Stimulated activated CD4-positive, alpha-beta T cell treated with anti-CD3 and anti-CD28 coated beads, Interleukin-1b, Interleukin-23, amount 100 ng/mL, for 24 hours (primary cell): ENCODE data around the gene CCSER1.
"Not testable (repeated sequence)": the region's sequence is repeated elsewhere in the genome, so short reads cannot be mapped to it uniquely, and the experiment has no call there.

Experiments
- DNase-seq, 4 experiments: peaks; one replicate each; pipeline ENCODE4 v3.0.0-alpha.2; 2020; ENCODE audit warnings: low read depth in 4 of 4, low spot score in 1 of 4

CCSER1 gene

DNA sequence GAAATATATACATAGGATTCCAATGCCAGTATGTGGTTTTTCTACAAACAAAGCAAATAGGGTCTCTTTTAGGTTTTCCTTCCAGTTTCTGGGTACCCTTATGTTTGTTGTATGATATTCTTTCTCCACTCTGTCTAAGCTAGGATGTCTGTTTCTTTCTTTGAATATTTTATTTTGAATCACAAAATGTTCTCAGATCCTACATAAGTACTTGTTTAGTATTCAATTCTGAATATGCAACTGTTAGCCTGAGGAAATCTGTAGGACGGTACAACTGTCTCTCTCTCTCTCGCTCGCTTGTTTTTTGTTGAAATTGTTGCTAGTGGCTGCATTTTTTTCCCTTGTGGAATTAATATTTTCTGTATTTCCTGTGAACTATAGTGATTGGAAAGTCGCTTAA is 163.2 kb downstream of the CCSER1 start:
- DNase-seq, result no peak

DNA sequence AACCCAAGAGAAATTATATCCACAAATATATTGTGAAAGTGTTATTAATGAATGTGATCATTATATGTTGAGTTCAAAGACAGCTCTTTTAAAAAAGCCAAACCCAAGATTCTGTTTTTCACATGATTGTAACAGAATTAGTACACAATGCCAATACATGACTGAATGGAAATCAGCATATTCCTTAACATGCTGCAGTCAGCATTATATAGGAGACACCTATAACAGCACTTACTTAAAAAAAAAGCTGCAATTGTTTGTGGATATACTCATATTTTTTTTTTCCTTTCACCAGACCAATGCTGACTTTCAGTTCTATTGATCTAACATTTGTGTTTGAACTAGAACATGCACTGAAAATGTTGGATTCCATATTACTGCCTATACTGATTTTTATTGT is 165.2 kb downstream of the CCSER1 start:
- no peak for DNase-seq

DNA sequence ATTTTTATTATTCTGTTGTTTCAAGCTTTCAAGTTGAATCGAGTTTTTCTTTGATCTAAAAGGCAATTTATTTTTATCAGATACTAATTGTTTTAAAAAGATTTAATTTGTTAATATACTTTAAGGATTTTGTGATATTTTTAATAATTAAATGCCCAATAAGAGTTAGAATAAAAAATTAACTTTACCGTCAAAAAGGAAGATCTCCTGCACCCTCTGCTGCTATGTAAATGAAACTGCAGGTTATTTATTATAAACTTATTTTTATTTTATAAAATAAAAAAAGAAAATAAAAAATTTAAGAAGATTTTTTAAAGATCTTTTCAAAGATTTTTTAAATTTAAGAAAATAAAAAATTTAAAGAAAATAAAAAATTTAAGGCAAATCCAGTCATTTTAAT is 166.1 kb downstream of the CCSER1 start:
- no peak for DNase-seq

DNA sequence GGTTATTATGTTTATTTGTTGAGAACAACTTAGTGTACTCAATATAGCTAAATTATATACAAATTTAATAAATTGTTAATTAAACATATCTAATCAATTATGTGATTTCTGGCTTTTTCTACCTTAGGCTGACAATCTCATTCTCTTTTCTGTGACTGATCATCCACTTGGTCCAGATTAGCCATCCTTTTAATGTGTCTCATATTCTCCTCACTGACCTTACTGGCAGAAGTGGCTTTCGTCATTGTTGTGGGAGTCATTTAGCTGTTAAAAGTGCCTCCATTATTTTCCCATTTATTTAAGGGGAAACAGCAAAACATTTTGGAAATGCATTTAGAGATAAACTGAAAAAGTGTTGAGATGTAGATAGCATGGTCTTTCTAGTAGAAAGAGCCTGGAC is 172.2 kb downstream of the CCSER1 start:
- no peak for DNase-seq

DNA sequence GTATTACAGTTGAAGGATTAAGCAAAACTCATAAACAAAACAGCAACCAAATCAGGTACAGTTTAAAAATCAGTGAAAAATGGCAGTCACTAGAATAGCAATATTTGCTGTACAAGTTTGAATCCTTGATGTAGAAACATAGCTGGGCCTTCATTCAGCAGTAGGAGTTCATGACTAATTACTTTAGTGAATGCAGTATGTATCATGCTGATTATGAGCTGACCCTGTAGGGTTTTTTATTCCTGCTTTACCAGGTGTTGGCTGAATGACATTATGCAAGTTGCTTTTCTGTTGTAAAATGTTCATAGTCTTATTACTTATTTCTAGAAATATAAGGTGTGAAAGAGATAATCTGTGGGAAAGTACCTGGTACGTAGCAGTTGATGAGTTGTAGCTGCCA is 179.6 kb downstream of the CCSER1 start:
- no peak for DNase-seq

DNA sequence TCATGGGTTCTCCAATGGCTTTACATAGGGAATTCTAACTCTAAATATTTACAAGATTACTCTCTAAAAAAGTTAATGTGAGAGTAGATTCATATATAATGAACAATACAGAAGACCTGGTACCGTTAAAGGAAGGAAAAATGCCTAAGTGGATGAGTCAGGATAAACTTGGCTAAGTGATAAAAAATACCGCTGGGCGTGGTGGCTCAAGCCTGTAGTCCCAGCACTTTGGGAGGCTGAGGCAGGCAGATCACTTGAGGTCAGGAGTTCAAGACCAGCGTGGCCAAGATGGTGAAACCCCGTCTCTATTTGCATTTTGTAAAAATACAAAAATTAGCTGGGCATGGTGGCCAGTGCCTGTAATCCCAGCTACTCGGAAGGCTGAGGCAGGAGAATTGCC is 189.9 kb downstream of the CCSER1 start:
- not testable (repeated sequence) for DNase-seq

DNA sequence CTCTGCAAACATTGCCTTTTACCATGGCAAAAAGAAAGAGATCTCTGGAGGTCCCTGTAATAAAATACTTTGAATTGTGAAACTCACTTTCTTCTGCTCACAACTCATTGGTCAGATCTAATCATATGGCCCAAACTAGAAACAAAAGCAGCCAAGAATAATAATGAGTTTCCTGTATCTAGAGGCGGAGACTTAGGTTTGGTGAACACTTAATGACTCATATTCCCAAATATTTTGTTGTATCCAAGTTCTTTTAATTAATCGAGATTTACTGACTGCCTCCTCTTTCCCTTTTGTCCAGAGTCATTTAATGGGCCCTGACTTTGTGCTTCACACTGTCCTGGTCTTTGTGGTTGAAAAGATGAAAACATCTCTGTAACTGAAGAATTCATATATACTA is 190.6 kb downstream of the CCSER1 start:
- no peak for DNase-seq

DNA sequence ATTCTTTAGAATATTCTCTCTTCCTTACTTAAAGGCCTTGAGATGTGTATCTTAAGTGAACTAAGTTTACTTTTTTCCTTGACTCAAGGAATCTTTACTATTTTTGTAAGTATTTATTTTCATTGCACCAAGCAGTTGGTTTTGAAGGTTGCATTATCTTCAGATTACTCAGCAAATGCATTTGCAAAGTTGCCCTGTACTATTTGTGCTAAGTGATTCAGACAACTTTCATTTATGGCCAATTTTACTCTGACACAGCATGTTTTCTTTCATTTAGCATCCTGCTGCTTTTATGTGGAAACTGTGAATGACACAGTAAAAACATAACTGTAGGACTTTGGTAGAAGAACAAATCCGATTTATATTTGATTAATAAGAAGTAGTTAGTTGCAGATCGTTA is 191.0 kb downstream of the CCSER1 start:
- DNase-seq, result no peak

DNA sequence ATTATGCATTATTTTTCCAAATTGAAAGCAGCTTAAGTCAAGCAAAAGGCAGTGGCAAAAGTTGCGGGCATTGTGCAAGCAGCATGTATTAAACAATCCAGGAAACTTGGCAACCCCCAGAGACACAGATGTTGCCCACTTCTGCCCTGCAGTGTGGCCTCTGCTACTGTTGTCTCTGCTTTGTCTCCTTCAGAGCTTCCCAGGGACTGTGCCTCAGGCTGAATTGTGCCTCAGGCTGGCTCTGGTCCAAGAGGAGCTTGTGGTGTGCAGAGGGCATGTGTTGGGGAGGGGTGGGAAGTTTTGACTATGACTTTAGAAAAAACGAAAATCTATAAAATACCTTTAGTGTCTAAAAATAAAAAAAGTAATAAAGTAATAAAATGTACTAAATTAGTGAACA is 201.4 kb downstream of the CCSER1 start:
- DNase-seq, result no peak

DNA sequence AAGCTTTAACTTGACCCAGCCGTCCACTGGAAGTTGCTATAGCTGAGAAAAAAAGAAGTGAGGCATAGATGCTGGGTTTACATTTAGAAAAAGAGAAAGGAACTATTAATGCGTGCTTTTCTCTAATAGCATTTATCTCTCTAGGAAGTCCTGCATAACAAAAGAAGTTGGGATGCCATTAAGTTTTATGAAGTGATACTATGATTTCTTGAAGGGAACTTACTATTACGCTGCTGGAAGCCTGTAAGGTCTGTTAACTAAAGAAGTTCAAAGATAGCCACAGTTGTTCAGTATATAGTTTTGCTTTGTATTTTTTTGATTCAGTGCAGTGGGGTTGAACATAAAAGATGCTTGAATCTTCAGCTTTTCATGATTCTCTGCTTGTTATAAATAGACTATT is 203.4 kb downstream of the CCSER1 start:
- no peak for DNase-seq

DNA sequence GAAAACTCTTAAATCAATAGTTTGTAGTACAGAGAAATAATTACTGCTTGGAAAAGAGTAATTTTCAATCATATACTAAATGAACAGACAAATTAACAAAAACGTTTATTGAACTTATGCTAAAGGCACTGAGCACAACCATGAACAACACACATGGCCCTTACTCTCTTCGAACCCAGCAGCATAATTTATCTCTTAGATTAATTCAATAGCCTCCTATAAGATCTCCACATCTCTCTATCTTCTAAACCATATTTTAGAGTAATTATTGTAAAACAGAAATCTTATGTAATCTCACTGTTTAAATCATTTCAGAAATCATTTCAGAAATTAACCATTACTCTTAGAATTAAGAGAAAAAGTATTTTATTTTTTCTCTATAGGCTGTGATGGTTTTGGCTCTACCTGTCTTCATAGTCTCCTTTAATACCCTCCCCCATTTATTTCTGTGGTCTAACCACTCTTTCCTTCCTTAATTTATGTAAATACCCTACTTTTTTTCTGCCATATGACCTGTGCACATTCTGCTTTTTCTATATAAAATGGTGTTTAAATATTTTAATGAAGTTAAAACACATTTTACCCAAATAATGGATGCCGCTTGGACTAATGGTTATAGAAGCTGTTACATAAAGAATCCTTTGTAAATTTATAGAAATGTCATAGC is 218.5 kb downstream of the CCSER1 start:
- DNase-seq, result no peak

DNA sequence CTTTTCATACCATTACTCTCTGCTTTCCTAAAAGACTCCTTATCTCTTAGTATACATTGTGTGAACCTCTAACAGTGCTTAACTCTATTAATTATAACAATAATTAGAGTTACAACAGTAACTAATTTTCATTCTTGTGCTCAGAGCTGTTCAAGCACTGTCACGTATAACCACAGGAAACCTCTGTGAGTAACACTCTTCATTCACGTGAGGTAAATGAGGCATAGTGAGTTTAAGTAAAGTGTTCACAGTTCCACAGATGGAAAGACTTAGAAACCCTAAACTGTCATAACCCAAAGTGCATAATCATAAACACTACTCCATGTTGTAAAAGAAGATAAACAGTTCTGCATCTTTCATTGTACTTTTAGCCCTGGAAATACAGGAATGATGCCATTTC is 222.4 kb downstream of the CCSER1 start:
- no peak for DNase-seq

DNA sequence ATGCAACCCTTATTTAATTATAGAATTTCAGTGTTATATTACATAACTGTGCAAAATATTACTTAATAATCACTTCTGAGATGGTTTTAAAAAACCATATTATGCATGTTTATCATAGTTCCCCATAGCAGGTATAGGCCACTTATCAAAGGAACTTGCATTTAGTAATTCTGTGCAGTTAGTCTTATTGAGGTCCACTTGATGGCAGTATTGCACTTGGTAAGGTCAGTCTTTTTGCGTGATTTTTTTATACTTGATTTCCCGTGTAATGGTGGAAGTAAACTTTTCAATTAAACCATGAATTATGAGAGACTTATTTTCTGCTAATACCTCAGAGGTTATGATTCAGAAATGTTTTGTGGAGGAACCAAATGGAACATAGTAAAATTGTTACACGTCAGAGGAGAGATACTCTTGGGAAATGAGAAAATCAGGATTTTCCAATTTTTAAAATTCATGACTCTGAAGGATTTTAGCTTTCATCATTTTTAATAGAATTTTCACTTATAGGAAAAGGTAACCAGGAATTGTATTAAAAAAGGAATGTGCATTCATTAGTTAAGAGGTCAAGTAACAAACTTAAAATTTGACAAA is 230.0 kb downstream of the CCSER1 start:
- DNase-seq, result no peak

DNA sequence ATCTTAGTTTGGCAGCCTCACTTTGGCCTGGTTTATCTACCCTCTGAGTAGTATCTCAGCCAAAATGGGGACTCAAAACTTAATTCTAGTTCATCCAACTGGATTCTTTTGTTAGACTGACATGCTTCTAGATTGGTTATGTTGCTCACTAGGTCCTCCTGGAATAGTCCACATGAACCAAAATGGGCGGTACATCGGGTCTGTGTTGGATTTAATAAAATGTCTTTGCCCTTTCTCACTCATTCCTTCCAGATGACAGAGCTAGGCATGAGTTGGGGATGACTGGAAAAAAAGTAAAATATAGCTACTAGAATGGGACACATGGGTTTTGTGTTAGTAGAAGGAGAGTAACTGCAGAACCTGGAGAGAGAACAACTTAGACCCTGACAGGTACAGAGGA is 247.9 kb downstream of the CCSER1 start:
- no peak for DNase-seq

DNA sequence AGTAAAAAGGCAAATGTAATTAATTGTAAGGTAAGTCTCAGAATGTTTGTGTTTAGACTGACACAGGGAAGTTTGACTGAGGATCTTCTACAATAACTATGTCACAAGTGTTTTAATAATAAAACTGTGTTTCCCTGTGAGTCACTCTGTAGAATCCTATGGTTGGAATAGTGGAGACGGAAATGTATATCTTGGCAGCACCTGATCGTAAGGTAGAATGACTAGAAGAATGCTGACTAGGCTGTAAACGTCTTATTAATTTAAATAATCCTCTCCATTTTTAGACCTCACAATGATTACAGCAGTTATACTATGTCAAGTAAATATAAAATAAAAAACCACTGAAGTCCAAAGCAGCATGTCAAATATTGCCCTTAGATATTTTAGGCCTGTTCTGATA is 266.0 kb downstream of the CCSER1 start:
- DNase-seq, result no peak

DNA sequence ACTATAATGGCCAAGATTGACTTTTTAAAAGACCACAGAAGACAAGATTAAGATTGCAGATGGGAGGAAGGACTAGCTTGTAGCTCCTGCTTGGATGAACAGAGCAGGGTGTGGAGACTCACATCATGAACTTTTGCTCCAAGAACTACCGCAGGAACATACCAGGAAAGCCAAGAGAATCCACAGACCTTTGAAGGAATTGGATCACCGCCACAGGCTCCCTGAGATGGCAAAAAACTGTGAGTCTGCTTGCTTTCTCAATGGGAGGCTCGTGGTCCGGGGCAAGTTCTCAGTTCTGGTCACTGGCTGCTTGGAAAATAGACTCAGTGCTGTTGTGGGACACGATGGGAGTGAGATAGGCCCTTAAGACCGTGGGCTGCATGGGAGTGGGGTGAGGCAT is 276.6 kb downstream of the CCSER1 start:
- DNase-seq, result no peak

DNA sequence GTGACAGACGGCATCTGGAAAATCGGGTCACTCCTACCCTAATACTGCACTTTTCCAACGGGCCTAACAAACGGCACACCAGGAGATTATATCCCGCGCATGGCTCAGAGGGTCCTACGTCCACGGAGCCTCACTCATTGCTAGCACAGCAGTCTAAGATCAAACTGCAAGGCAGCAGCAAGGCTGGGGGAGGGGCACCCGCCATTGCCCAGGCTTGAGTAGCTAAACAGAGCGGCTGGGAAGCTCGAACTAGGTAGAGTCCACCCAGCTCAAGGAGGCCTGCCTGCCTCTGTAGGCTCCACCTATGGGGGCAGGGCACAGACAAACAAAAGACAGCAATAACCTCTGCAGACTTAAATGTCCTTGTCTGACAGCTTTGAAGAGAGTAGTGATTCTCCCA is 280.7 kb downstream of the CCSER1 start:
- DNase-seq, result not testable (repeated sequence)

DNA sequence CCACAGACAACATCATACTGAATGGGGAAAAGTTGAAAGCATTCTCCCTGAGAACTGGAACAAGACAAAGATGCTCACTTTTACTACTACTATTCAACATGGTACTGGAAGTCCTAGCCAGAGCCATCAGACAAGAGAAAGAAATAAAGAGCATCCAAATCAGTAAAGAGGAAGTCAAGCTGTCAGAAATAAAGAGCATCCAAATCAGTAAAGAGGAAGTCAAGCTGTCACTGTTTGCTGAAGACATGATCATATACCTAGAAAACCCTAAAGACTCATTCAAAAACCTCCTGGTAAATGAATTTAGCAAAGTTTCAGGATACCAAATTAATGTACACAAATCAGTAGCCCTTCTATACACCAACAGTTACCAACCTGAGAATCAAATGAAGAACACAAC is 285.6 kb downstream of the CCSER1 start:
- not testable (repeated sequence) for DNase-seq

DNA sequence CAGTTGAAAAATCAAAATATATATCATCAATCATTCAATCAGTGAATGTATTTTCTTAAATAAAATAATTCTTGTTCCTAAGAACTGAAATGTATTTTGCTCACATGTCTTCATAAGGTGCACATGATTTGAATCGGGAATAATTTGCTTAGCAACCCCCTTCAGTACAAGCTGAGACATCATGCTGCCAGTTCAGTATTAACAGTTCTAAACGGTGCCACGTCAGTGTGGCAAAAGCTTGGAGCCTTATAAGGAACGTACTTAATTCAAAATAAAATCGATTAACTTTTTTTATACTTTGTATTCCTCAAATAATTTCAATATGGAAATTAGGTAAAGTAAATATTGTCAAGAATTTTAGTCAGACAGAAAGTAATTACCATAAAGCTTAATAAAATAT is 287.9 kb downstream of the CCSER1 start:
- DNase-seq, result no peak

DNA sequence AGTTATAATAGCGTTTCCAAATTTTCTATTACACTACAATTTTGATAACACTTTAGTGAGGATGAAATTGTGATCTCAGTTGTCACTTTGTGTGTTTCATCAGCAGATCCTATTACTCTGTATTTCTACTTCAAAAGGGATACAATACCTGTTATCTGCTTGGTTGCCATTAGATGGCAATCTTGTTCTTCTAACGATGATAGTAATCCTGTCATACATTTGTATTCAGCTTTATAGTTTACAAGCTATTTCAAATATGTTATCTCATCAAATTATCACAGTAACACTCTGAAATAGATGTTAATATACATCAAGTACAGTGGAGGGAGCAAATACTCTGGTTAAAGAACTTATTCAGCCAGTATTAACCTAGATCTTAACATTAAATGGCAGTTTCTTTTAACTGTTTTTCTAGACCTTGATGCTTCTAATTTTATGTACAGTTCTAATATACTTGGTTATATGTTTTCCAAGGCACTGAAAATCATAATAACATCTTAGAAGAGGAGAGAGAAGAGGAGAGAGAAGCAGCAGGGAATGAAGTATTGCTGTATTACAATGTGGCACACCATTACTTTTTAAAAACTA is 292.0 kb downstream of the CCSER1 start:
- DNase-seq, result no peak

DNA sequence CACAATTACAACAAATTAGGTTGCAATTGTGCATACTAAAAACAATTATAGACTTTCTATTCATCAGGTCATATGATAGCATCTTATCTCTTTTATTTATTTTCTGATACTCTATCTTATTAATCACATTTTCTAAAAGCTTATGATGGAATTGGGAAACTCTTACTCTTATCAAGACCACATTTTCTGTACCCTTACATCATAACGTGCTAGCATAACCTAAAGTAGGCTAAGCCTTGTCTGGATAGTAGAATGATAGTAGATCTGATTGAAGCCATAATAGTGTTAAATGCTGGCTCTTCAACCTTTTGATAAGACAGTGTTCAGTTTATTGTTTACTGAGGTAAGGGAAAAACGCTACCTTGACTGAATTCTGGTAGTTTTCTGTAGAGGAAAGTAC is 294.0 kb downstream of the CCSER1 start:
- no peak for DNase-seq

DNA sequence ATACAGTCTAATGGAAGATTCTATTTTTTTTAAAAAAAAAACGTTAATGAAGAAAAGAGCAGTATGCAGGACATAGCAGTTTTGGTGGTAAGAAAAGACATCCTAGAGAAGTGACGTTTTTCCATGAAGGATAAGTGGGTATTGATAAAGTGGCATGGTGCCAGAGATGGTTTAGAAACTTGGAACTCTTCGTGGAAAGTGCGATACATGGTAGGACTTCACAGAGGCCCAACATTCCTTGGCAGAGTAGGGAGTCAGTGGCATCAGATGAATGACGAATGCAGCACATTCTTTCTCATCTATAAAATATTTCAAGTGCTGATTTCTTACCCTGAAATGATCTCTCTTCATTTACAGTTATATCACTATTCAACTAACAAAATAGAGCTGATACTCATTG is 298.7 kb downstream of the CCSER1 start:
- no peak for DNase-seq

DNA sequence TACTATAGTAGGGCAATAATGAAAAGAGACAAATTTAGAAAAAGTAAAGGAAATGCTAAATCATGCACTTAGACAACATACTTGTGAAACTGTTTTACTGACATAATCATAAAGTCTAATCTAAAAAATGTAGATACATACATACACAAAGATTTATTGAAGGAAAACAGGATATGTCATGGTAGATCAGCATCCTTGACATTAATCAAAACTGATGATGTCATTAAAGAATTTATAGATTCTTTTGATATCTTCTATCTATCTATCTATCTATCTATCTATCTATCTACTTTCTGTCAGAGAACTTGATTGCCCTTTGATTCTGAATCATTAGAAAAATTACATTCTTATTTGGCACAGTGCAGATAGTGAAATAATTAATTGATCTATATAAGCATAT is 311.3 kb downstream of the CCSER1 start:
- no peak for DNase-seq
